Measurements from ENCODE around the gene SARS2.
"Not testable (repeated sequence)": the region's sequence is repeated elsewhere in the genome, so short reads cannot be mapped to it uniquely, and the experiment has no call there.

The SARS2 gene, protein sequence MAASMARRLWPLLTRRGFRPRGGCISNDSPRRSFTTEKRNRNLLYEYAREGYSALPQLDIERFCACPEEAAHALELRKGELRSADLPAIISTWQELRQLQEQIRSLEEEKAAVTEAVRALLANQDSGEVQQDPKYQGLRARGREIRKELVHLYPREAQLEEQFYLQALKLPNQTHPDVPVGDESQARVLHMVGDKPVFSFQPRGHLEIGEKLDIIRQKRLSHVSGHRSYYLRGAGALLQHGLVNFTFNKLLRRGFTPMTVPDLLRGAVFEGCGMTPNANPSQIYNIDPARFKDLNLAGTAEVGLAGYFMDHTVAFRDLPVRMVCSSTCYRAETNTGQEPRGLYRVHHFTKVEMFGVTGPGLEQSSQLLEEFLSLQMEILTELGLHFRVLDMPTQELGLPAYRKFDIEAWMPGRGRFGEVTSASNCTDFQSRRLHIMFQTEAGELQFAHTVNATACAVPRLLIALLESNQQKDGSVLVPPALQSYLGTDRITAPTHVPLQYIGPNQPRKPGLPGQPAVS

DNA sequence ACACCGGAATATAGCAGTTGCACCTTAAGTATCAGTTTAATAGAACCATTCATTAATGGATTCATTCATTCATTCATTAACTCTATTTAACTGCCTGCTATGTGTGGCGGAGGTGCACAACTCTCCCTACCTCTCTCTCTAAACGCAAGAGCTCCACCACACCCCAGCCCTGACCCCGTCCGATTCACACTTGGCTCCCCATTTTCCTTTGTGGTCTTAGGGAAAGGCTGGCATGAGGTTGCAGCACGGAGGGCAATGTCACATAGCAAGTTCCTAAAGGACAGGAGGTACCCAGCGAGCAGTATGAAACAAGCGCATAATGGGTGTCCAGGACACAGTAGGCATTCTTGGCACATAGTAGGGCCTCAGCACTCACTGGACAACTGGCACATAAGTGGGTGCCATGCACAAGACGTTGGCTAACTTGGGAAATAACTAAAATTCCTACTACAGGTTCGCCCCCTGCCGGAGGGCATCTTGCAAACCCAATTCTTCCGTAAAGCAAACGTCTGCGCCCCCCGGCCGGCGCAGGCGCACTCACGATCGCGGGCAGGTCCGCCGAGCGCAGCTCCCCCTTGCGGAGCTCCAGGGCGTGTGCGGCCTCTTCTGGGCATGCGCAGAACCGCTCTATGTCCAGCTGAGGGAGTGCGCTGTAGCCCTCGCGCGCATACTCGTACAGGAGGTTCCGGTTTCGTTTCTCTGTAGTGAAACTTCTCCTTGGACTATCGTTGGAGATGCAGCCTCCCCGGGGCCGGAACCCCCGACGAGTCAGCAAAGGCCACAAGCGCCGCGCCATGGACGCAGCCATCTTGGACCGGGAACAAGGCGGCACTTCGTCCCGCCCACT lies at the start of gene SARS2:
TSS of gene SARS2 (minus strand) at position 835 of the 847 bp plus-strand sequence. CDS start at position 808, 27 bp downstream.
- peak; percentile 93 for DNase-seq

DNA sequence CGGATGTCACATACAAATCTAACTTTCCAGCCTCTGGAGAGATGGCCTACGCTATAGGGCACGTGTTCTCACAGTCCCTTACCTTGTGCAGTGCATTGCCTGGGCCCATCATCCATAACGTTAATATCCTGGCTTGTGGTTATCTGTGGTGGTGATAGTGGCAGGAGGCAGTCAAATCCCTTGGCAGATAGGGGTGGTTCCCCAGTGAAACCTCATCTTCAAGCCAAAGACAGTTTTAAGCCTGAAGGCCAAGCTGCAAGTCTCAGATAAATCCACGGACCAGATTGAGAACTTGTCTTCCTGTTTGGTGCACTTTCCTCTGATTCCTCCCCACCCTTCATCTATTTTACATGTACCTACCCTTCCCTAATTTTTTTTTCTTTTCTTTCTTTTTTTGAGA lies 49.2 kb upstream of the SARS2 start:
- DNase-seq: no peak

DNA sequence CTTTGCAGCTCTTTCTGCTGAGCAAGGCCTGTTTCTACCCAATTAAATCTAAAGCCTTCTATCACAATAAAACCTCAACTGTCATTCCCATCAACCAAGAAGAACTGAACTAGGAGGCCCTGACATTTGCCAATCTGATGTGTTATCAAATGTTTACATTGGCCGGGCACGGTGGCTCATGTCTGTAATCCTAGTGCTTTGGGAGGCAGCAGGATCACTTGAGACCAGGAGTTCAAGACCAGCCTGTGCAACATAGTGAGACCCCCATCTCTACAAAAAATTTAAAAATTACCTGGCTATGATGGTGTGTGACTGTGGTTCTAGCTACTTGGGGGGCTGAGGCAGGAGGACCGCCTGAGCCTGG lies 47.7 kb upstream of the SARS2 start:
- no peak for DNase-seq

DNA sequence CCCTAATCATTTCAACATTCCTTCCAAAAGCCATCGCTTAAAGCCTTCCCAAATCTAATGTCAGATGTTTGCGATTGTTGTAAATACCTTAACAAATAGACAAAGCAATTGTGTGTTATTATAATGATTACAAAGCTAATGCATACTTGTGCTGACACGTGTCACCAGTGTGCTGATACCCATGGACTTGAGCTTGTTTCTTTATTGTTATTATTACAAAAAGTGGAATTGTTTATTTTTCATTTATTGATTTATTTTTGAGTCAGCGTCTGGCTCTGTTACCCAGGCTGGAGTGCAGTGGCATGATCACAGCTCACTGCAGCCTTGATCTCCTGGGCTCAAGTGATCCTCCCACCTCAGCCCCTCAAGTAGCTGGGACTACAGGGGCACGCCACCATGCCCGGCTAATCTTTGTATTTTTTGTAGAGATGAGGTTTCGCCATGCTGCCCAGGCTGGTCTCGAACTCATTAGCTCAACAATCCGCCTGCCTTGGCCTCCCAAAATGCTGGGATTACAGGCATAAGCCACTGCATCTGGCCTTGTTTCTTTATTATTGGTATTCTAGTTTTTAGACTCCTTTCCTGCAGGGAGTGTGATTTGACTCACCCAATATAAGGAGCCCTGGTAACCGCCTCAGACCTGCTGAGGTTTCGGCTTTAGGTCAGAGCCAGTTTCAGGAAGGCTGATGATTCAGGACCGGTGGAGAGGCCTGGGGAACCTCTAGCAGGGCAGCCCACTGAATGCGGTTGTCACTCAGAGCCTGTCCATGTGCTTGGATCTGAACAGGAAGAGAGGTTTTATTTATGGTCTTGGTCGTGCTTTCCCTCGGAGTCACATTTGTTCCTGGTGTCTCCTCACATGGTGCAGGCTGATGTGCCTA lies 47.1 kb upstream of the SARS2 start:
- peak; percentile 85 for DNase-seq

DNA sequence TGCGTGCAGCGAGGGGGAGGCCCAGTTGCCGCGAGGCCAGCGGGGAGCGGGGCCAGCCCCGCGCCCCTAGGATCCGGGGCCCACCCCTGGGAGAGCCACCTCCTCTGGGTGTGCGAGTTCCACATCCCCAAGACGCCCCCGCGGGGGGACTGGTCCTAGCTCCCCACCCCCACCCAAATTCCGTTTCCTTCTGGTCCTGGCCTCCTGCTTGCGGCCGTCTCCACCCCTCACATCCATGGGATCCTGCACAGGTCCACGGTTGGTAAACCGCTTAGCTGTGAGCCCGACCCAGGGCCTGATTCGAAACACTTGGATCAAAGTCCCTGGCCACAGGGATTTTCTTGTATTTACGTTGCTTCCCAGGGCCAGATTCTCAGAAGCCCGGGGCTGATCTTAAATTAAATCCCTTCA lies 45.3 kb upstream of the SARS2 start:
- no peak for DNase-seq

DNA sequence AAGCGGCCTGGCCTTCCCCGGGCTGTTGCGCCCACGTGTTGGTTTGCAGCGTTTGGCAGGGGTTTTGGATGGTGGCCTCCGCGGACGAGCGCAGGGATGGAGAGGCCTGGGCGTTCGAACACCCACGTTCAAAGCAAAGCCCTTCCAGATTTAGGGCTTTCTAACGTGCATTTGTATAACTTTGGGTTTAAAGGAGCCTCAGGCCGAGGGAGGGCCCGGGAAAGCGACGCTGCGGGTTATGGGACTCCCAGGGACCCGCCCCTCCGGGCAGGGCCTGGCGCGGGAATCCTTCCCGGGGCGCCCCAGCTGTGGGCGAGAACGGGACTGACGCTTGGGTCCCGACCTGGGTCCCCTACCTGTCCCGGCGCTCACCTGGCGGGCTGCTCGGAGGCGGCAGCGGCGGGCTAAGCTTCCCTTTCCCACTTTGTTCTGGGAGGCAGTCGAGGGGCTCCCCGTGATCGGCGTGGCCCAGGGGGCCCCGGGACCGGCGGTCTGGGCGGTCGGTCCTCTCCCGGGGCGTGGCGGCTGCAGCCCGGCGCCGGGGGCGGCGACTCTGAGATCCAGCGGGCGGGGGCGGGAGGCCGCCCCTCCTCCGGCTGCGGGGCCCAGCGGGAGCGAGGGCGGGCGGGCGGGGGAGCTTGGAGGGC lies 44.8 kb upstream of the SARS2 start, which contains the start of gene FBXO17:
TSS of gene FBXO17 (minus strand) at position 529 of the 647 bp plus-strand sequence. CDS start 25,423 bp downstream, outside the sequence.
- no peak for DNase-seq

DNA sequence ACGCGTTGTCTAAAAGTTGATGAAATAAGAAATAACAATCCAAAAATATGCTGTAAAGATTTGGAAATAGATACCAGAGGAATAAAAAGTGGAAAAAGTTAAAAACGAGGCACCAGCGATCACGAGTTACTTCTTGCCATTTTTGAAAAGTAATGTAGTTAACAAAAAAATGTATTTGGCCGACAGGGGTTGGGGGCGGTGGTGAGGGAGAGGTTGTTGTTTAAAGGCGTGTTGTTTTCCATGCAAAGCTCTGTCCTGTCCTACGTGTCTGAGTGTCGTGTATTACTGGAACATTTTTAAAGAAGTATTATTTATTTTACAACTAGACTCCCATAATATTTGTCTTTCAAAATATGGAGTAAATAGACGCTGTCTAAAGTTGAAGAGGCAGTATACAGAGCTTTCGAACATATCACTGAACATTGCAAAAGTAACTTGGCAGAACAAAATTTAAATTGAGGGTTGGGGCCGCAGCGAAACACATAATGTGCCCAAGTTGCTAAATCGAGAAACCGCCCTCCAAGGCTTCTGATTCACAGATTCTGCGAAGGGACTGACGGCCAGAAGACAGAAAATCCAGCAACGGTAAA lies 44.2 kb upstream of the SARS2 start:
- DNase-seq: no peak

DNA sequence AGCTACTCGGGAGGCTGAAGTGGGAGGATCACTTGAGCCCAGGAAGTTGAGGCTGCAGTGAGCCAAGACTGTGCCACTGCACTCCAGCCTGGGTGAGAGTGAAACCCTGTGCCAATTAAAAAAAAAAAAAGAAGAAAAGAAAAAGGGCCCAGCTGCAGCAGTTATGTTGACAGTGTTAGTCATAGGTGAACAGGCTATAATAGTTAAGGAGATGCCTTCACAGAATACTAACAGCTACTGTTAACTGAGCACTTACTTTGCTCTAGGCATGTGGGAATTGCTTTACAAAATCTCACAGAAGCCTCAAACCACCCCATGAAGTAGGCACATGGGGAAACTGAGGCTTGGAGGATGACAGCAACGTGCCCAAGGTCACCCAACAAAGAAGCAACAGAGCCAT lies 41.1 kb upstream of the SARS2 start:
- DNase-seq: no peak

DNA sequence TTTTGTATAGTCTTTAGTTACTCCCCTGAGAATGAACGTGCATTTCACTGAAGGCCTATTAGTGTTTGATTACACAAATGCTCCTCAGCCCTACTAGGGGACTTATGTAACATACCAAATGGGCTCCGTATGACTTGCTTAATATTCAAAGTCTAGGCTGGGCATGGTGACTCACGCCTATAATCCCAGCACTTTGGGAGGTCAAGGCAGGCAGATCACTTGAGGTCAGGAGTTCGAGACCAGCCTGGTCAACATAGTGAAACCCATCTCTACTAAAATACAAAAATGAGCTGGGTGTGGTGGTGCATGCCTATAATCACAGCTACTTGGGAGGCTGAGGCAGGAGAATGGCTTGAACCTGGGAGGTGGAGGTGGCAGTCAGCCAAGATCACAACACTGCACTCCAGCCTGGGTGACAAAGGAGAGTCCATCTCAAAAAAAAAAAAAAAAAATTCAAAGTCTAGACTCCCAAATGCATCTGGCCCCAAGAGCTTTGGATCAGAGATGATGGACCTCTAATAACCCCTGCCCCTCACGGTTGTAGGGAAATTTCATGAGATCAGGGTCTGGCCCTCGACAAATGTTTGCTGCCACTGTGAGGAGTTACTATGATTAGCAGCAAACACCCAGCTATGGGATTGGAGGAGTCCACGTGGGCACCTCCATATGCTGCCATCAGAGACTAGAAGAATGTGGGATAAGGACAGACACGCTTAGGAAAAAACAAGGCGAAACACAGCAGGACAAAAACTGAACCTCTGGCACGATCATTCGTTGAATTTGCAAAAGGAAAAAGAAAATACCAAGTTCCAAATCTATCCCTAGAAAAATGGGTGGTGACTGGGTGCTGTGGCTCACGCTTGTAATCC lies 40.3 kb upstream of the SARS2 start:
- DNase-seq: no peak

DNA sequence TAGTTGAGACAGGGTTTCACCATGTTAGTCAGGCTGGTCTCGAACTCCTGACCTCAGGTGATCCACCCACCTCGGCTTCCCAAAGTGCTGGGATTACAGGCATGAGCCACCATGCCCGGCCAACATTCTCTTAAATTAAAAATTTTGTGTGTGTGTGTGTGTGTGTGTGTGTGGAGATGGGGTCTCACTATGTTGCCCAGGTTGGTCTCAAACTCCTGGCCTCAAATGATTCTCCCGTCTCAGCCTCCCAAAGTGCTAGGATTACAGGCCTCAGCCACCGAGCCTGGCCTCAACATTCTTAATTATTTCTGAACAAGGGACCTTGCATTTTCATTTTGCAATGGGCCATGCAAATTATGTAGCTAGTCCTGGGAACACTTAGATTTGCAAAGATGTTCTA lies 35.6 kb upstream of the SARS2 start:
- not testable (repeated sequence) for DNase-seq

DNA sequence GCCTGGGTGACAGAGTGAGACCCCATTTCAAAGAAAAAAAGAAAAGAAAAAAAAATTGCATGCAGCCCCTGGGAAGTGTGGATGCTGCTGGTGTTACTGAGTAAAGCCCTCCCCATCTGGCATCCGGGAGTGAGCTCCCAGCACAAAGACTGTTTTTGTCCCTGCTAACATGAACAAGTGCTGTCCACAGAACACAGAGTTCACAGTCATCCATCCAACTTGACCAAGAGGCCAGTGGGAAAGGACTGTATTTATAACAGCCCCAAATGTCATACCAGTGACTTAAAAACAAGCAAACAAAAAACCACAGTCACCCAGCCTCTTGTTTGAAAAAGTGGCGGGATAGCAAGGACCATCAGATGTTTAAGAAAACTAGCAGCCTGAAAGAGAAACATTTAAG lies 34.2 kb upstream of the SARS2 start:
- no peak for DNase-seq

DNA sequence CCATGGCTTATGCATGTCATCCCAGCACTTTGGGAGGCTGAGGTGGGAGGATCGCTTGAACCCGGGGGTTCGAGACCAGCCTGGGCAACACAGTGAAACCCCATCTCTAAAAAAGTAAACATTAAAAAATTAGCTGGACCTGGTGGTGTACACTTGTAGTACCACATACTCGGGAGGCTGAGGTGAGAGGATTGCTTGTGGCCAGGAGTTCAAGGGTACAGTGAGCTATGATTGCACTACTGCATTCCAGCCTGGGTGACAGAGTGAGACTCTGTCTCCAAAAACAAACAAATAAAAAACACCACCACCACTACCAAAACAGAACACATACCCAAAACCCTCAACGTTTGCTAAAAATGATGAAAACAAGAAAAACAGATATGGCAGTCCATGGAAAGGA lies 29.1 kb upstream of the SARS2 start:
- DNase-seq: no peak

DNA sequence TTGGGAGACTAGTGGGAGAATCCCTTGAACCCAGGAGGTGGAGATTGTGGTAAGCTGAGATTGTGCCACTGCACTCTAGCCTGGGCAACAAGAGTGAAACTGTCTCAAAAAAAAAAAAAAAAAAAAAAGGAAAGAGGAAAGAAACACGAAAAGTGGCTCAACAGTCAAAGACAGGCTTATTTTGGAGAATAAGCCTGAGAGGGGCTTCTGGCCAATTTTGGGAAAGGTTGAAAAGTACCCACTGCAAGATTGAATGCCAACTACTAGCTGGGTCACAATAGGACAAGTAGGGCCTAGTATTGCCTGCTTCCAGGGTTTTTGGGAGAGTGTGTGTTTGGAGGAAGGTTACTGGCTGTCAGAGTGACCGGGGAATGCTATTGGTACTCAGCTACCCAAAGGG lies 27.7 kb upstream of the SARS2 start:
- DNase-seq: no peak

DNA sequence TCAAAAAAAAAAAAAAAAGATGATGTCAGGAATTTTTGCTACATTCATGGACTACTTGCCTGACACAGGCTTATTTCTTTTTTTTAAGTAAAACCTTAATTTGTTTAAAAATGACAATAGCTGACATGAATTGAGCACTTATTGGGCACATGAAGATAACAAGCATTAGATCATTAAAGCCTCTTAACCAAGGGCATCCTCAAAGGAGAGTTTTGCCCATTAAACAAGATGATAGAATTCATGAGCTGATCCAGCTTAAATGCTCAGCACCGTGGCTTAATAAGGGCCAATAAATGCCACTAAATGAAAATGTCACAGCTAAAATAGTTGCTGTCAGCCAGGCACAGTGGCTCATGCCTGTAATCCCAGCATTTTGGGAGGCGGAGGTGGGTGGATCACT lies 25.7 kb upstream of the SARS2 start:
- no peak for DNase-seq

DNA sequence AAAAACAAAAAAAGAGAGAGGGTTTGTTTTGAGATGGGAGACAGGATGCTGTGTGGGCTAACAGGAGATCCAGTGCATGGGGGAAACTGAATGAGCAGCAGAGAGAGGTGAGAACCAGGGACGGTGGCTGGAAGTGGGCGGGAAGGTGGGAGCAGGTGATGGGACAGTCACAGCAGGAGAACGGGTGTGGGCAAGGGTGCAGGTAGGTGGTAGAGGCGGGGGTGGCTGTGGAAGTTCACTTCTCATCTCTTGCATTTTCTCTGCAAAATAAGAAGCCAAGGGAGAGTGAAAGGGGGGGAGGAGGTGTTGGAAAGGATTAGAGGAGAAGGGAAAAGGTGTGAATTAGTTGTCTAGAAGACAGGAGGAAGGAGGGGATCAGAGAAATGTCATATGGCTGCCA lies 23.1 kb upstream of the SARS2 start:
- no peak for DNase-seq

DNA sequence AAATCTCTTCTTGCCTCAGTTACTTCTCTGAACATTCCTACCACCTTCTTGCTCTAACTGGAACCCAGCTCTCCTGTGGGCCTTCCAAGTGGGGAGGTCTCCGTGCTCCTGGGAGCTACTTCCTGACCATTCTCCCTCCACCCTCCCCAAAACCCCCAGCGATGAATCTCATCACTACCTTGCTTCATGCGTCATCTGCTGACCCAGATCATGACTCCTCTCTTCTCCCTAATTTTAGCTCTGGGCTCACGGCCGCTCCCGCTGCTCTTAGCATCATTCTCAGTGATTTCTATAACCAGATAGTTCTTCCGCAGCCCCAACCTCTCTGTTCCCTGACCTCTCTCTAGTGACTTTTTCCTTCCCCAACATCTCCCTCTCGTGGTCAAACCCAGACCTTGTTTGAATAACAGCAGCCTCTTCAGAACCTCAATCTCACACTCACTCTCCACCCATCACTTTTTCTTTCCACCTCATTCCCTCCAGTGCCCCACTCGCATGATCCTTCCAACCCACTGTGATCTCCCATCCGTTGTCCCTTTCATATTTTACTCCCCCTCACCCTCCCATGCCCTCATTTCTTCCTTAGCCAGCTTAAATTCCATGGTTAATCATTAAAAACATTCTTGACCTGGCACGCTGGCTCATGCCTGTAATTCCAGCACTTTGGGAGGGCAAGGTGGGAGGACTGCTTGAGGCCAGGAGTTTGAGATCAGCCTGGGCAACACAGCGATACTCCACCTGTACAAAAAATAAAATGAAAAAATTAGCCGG lies 22.0 kb upstream of the SARS2 start:
- DNase-seq: peak; percentile 19

DNA sequence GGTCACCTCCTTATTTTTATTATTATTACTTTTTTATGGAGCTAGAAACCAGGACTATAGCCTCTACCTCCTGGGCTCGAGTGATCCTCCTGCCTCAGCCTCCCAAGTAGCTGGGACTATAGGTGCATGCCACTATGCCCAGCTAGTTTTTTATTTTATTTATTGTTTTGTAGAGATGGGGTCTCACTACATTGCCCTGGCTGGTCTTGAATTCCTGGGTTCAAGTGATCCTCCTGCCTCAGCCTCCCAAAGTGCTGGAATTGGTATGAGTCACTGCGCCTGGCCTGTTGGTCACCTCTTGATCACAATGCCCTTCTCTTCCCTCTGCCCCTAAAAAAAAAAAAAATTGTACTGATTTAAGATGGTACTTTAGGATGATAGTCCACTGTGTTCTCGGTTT lies 20.6 kb upstream of the SARS2 start:
- DNase-seq: no peak

DNA sequence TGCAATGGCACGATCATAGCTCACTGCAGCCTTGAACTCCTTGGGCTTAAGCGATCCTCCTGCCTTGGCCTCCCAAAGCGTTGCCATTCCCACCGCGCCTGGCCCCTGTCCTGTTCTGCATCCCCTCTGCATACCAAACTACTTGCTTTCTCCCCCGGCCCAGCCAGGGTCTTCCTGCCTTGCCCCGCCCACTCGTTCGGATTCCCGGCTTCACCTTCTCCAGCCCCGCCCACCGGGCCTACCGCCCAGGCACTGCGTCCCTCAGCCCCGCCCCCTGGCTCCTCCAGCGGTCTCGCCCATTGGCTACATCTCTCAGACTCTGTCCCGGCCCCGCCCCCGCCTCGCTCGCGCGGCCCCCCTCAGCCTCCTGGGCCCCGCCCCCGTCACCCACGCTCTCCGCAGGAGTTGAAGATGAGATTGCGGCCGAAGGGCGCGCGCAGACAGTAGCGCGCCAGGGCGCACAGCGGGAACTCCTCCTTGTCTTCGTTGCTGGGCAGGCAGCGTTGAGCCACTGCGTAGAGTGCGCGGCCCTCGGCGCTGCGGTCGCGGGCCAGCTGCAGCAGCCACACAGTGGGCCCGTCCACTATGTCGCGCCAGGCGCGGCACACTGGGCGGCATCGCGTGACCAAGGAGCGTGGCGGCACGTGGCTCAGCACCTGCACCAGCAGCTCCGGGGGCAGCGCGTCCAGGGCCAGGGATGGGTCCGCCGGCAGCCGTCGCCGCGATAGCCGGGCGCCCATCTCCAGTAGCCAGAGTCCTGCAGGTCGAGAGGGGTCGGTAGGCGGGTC lies 19.2 kb upstream of the SARS2 start:
- DNase-seq: peak; percentile 91
